ENCODE data around the gene TOPBP1.

Gene TOPBP1

GRCh38 chr3:133570139-133570936 lies 91.4 kb downstream of the TOPBP1 start:
- H3K4me3 ChIP-seq (ENCODE audit: low read length) = no peak overlapping the region

GRCh38 chr3:133568294-133569014 lies 93.3 kb downstream of the TOPBP1 start:
- Histone ChIP-seq H3K9me3 (ENCODE audit: insufficient read depth, low read length) (no peaks in the 10 kb centered on the region), H3K36me3 (replicated peaks; ENCODE audit: low read depth, low read length) (no peaks in the 10 kb centered on the region), H3K9ac (ENCODE audit: low read length) (no peak overlapping the region), H3K27ac (ENCODE audit: low read length) (no peak overlapping the region), H4K20me1 (ENCODE audit: insufficient read depth, low read length) (no peaks in the 10 kb centered on the region), H3K79me2 (ENCODE audit: low read length) (no peaks in the 10 kb centered on the region), H3K4me3 (ENCODE audit: low read length) (no peak overlapping the region), H3K4me2 (ENCODE audit: low read length) (no peak overlapping the region), H2AFZ (ENCODE audit: low read depth, low read length) (no peak overlapping the region), H3K4me1 (ENCODE audit: low read length) (peaks cover 52% of the 10 kb centered on the region), H3K27me3 (ENCODE audit: low read depth, low read length) (peaks cover 19% of the 10 kb centered on the region)
- TF ChIP-seq CTCF (IDR thresholded peaks at IDR 0.05; ENCODE audit: low read depth, low read length) (no peak), EZH2phosphoT487 (IDR thresholded peaks at IDR 0.05; ENCODE audit: low read depth) (no peak)

More at GRCh38 chr3:133570139-133570936, 91.4 kb downstream of the TOPBP1 start:
- TF ChIP-seq CTCF (IDR thresholded peaks at IDR 0.05; ENCODE audit: low read depth, low read length) (no peak), EZH2phosphoT487 (IDR thresholded peaks at IDR 0.05; ENCODE audit: low read depth) (no peak)
- Histone ChIP-seq H4K20me1 (ENCODE audit: insufficient read depth, low read length) (peaks cover 10% of the 10 kb centered on the region), H3K27me3 (ENCODE audit: low read depth, low read length) (peaks cover 14% of the 10 kb centered on the region), H3K9me3 (ENCODE audit: insufficient read depth, low read length) (no peaks in the 10 kb centered on the region), H3K4me1 (ENCODE audit: low read length) (peaks cover 53% of the 10 kb centered on the region), H3K36me3 (replicated peaks; ENCODE audit: low read depth, low read length) (peaks cover 10% of the 10 kb centered on the region), H3K4me2 (ENCODE audit: low read length) (no peak overlapping the region), H2AFZ (ENCODE audit: low read depth, low read length) (no peak overlapping the region), H3K79me2 (ENCODE audit: low read length) (peaks cover 18% of the 10 kb centered on the region), H3K27ac (ENCODE audit: low read length) (no peak overlapping the region), H3K9ac (ENCODE audit: low read length) (no peak overlapping the region)

- Histone ChIP-seq H3K9ac (ENCODE audit: low read length) (no peak overlapping the region), H3K27me3 (ENCODE audit: low read depth, low read length) (peaks cover 15% of the 10 kb centered on the region), H3K4me2 (ENCODE audit: low read length) (no peak overlapping the region), H3K4me1 (ENCODE audit: low read length) (peaks cover 24% of the 10 kb centered on the region), H3K9me3 (ENCODE audit: insufficient read depth, low read length) (no peaks in the 10 kb centered on the region), H3K27ac (ENCODE audit: low read length) (no peak overlapping the region), H3K4me3 (ENCODE audit: low read length) (no peak overlapping the region), H3K36me3 (replicated peaks; ENCODE audit: low read depth, low read length) (no peaks in the 10 kb centered on the region), H3K79me2 (ENCODE audit: low read length) (no peaks in the 10 kb centered on the region), H2AFZ (ENCODE audit: low read depth, low read length) (no peak overlapping the region), H4K20me1 (ENCODE audit: insufficient read depth, low read length) (no peaks in the 10 kb centered on the region)
- TF ChIP-seq EZH2phosphoT487 (IDR thresholded peaks at IDR 0.05; ENCODE audit: low read depth) = no peak
- no peak for TF ChIP-seq CTCF (IDR thresholded peaks at IDR 0.05; ENCODE audit: low read depth, low read length)
These were observed 97.9 kb downstream of the TOPBP1 start for GRCh38 chr3:133563816-133564215.

- H3K27ac ChIP-seq (ENCODE audit: low read length) = no peak overlapping the region
These were observed 98.6 kb downstream of the TOPBP1 start for GRCh38 chr3:133563186-133563591.

More at GRCh38 chr3:133563186-133563591, 98.6 kb downstream of the TOPBP1 start:
- Histone ChIP-seq H3K4me2 (ENCODE audit: low read length) (no peak overlapping the region), H3K36me3 (replicated peaks; ENCODE audit: low read depth, low read length) (no peaks in the 10 kb centered on the region), H3K9me3 (ENCODE audit: insufficient read depth, low read length) (no peaks in the 10 kb centered on the region), H3K4me3 (ENCODE audit: low read length) (no peak overlapping the region), H3K4me1 (ENCODE audit: low read length) (peaks cover 20% of the 10 kb centered on the region), H4K20me1 (ENCODE audit: insufficient read depth, low read length) (no peaks in the 10 kb centered on the region), H3K79me2 (ENCODE audit: low read length) (no peaks in the 10 kb centered on the region), H2AFZ (ENCODE audit: low read depth, low read length) (no peak overlapping the region), H3K9ac (ENCODE audit: low read length) (no peak overlapping the region), H3K27me3 (ENCODE audit: low read depth, low read length) (peaks cover 9% of the 10 kb centered on the region)
- TF ChIP-seq EZH2phosphoT487 (IDR thresholded peaks at IDR 0.05; ENCODE audit: low read depth) = no peak
- no peak for TF ChIP-seq CTCF (IDR thresholded peaks at IDR 0.05; ENCODE audit: low read depth, low read length)
